HepG2 (cell line): Measurements from ENCODE around the gene GARIN5A. TPM values are rescaled to one million over a fixed set of nuclear protein-coding genes. Genes with fewer than 3 reads are reported as not detected.

Source experiments
- ATAC-seq: fragments of 200-7000 bp; cut with Tn5 transposase; 3 replicates; pipeline ENCODE4 v1.9.1; 2020; ENCODE audit warnings: mild to moderate bottlenecking, moderate library complexity
- Bru-seq: library from RNA; stranded (reverse); fragments of 400-500 nt; gene quantifications from one replicate; lab custom pipeline; 2021; lab: Mats Ljungman, UMichigan
- BruChase-seq, 2 experiments: library from RNA; stranded (reverse); fragments of 400-500 nt; gene quantifications; one replicate each; lab custom pipeline; 2021; lab: Mats Ljungman, UMichigan
- BruUV-seq: library from RNA; stranded (reverse); fragments of 400-500 nt; replicated peaks from 2 replicates; lab custom pipeline; 2021; lab: Mats Ljungman, UMichigan
- CTCF ChIA-PET: fragments of 300-600 bp; formaldehyde crosslinking; extraction: SDS; loops from one replicate; lab custom pipeline; 2021; ENCODE audit warnings: low total read pairs, inconsistent platforms, low intra/inter-chr PET ratio; lab: Yijun Ruan, JAX
- POLR2A ChIA-PET: fragments of 350-600 bp; sonication (Branson Sonifier 250); formaldehyde crosslinking; loops from one replicate; lab custom pipeline; 2020; ENCODE audit warnings: antibody characterized with exemption, inconsistent platforms; lab: Yijun Ruan, JAX
- DNase-seq: peaks from one replicate; pipeline ENCODE4 v3.0.0-alpha.2; 2015; ENCODE audit warnings: low spot score
- FAIRE-seq: peaks from 3 replicates; lab custom pipeline; 2011; peaks lifted over from hg19 to GRCh38; lab: Jason Lieb, UNC
- H2AFZ ChIP-seq: one replicate; pipeline ENCODE4 v1.6.1; 2011; ENCODE audit warnings: low read length, inconsistent platforms
- H3K27ac ChIP-seq: fragments of 300-600 bp; 3 replicates; pipeline ENCODE4 v1.8.0; 2011; ENCODE audit warnings: mixed run types, mild to moderate bottlenecking, mixed read lengths, low read length, inconsistent platforms; ENCODE audit not compliant: insufficient read depth; ENCODE audit errors: extremely low read length
- H3K27me3 ChIP-seq, 2 experiments: fragments of 200-600 bp in 1 of 2; 2 replicates in 1 of 2; 3 replicates in 1 of 2; pipeline versions ENCODE4 v1.6.0 to v1.8.0; 2011; ENCODE audit warnings: low read length in 2 of 2, mild to moderate bottlenecking in 2 of 2, moderate library complexity in 2 of 2, inconsistent platforms in 1 of 2; ENCODE audit not compliant: insufficient read depth in 2 of 2, control insufficient read depth in 1 of 2
- H3K36me3 ChIP-seq, 2 experiments: fragments of 200-600 bp in 1 of 2; replicated peaks in 1 of 2; 2 replicates in 1 of 2; 3 replicates in 1 of 2; pipeline versions ENCODE4 v1.5.1 to v1.8.0; 2011; ENCODE audit warnings: low read length in 2 of 2, inconsistent platforms in 1 of 2; ENCODE audit not compliant: insufficient read depth in 2 of 2, control insufficient read depth in 1 of 2
- H3K4me1 ChIP-seq: 2 replicates; pipeline ENCODE4 v1.5.1; 2012; ENCODE audit warnings: low read length, inconsistent platforms; ENCODE audit not compliant: insufficient read depth
- H3K4me2 ChIP-seq: 2 replicates; pipeline ENCODE4 v1.6.0; 2011; ENCODE audit warnings: low read depth, low read length, inconsistent platforms
- H3K4me3 ChIP-seq, 3 experiments: fragments of 200-600 bp in 1 of 3; sonication (generic), shearing (Covaris generic) in 1 of 3; replicated peaks in 1 of 3; 2 replicates each; pipeline ENCODE4 v1.5.1; 2011 to 2016; ENCODE audit warnings: low read length in 3 of 3, inconsistent platforms in 2 of 3, low read depth in 2 of 3, mild to moderate bottlenecking in 2 of 3, control low read depth in 1 of 3, mixed read lengths in 1 of 3; ENCODE audit not compliant: insufficient read depth in 1 of 3
- H3K79me2 ChIP-seq: one replicate; pipeline ENCODE4 v1.6.1; 2011; ENCODE audit warnings: low read length, inconsistent platforms; ENCODE audit not compliant: insufficient read depth
- H3K9ac ChIP-seq: 2 replicates; pipeline ENCODE4 v1.6.0; 2011; ENCODE audit warnings: mild to moderate bottlenecking, low read depth, low read length, inconsistent platforms; ENCODE audit not compliant: insufficient read depth
- H3K9me3 ChIP-seq: 2 replicates; pipeline ENCODE4 v1.5.1; 2012; ENCODE audit warnings: mild to moderate bottlenecking, low read length
- H4K20me1 ChIP-seq: 2 replicates; pipeline ENCODE4 v1.6.0; 2011; ENCODE audit warnings: inconsistent platforms, mild to moderate bottlenecking, low read length, moderate library complexity; ENCODE audit not compliant: insufficient read depth
- ATF7 ChIP-seq, 2 experiments: fragments of 450-650 bp in 1 of 2; sonication (generic) in 1 of 2; formaldehyde crosslinking in 1 of 2; IDR thresholded peaks; 2 replicates each; pipeline versions ENCODE4 v1.4.0 to v1.6.1; 2016 to 2020; ENCODE audit warnings: antibody characterized with exemption in 1 of 2, mild to moderate bottlenecking in 1 of 2, missing genetic modification reagents in 1 of 2
- CENPX ChIP-seq: sonication (generic); formaldehyde crosslinking; IDR thresholded peaks from 2 replicates; pipeline ENCODE4 v1.9.0; 2021; ENCODE audit warnings: mild to moderate bottlenecking, missing genetic modification reagents, moderate library complexity
- CREB1 ChIP-seq, 2 experiments: fragments of 450-650 bp in 1 of 2; IDR thresholded peaks; 2 replicates each; pipeline ENCODE4 v1.6.1; 2016 to 2017; ENCODE audit warnings: control low read depth in 1 of 2, mild to moderate bottlenecking in 1 of 2, missing compliant biosample characterization in 1 of 2, missing genetic modification characterization in 1 of 2
- HOXA3 ChIP-seq: sonication (generic); formaldehyde crosslinking; IDR thresholded peaks from 2 replicates; pipeline ENCODE4 v1.5.0; 2020; ENCODE audit warnings: missing genetic modification reagents
- ZBTB21 ChIP-seq: sonication (generic); formaldehyde crosslinking; IDR thresholded peaks from 2 replicates; pipeline ENCODE4 v1.4.0; 2020; ENCODE audit warnings: missing genetic modification reagents
- WGBS: methylation state at CpG from one replicate; pipeline ENCODE4 v1.1.6; 2017; ENCODE audit warnings: low lambda C conversion rate; 5-methylcytosine and 5-hydroxymethylcytosine counted together
- in situ Hi-C: cut with HindIII; loops from 2 replicates; pipeline ENCODE4 v1.10.0; 2017; ENCODE audit warnings: low pct_unique_long_range_greater_than_20kb; ENCODE audit not compliant: extremely low pct_ligation_motif_present
- intact Hi-C: fragments of 100-400 bp; cut with micrococcal nuclease; formaldehyde crosslinking; loops from one replicate; pipeline ENCODE4 v1.10.0; 2022; ENCODE audit not compliant: unreplicated experiment
- long read RNA-seq, 2 experiments: library from RNA in 1 of 2; library from polyadenylated mRNA in 1 of 2; stranded (forward) in 1 of 2; unstranded in 1 of 2; transcript quantifications; one replicate each; pipeline ENCODE4 v2.0.0, GENCODE V29; 2019 to 2022
- polyA minus RNA-seq, 3 experiments: library from RNA; depleted of rRNA, polyadenylated mRNA; stranded (reverse); fragments of >200 nt; gene quantifications; 2 replicates each; pipeline ENCODE4 v1.2.3, GENCODE V29; 2011; ENCODE audit warnings: low replicate concordance in 1 of 3
- polyA plus RNA-seq, 8 experiments: library from polyadenylated mRNA; depleted of rRNA in 3 of 8; stranded (reverse) in 7 of 8; unstranded in 1 of 8; fragments of >200 nt; fragmentation: Illumina TruSeq in 4 of 8; extraction: Trizol in 4 of 8; gene quantifications; 2 replicates each; pipeline versions ENCODE4 v1.2.1 to v1.2.3, GENCODE V29; 2011 to 2016; ENCODE audit warnings: low read depth in 4 of 8, missing spikeins in 1 of 8, mixed read lengths in 1 of 8; ENCODE audit not compliant: insufficient read depth in 1 of 8
- total RNA-seq, 5 experiments: library from RNA; depleted of rRNA; stranded (reverse); fragments of >200 nt; fragmentation: Illumina TruSeq; extraction: Trizol; gene quantifications; 2 replicates each; pipeline ENCODE4 v1.2.3, GENCODE V29; 2016; ENCODE audit warnings: low read depth in 1 of 5
- TF ChIP-seq, protein P1 (sequence below): sonication (generic); formaldehyde crosslinking; IDR thresholded peaks from 2 replicates; pipeline ENCODE4 v1.4.0; 2020; ENCODE audit warnings: missing genetic modification reagents

Gene GARIN5A
- total RNA-seq (2016; rRNA removed; fragmentation: Illumina TruSeq; extraction: Trizol) (not detected in 2 replicates), polyA plus RNA-seq (2011; rRNA removed) (not detected in 2 replicates), polyA minus RNA-seq (2011; rRNA and poly(A)+ RNA removed; ENCODE audit: low replicate concordance) (5.1 TPM in 1 of 2 replicates, not detected in the other), Bru-seq, nascent RNA (not detected), BruChase-seq, experiment 1, labeled RNA remaining after a 6-hour chase (not detected), BruChase-seq, experiment 2, labeled RNA remaining after a 2-hour chase (percentile 8 among the genes with signal in this experiment)
- total RNA-seq (2016; cell fraction: cytosol; rRNA removed; fragmentation: Illumina TruSeq; extraction: Trizol; ENCODE audit: low read depth): not detected in 2 replicates
- total RNA-seq (2016; cell fraction: insoluble cytoplasmic fraction; rRNA removed; fragmentation: Illumina TruSeq; extraction: Trizol): not detected in 2 replicates
- total RNA-seq (2016; cell fraction: membrane; rRNA removed; fragmentation: Illumina TruSeq; extraction: Trizol): not detected in 2 replicates
- total RNA-seq (2016; cell fraction: nucleus; rRNA removed; fragmentation: Illumina TruSeq; extraction: Trizol): not detected in 2 replicates
- not detected in 2 replicates for polyA plus RNA-seq (2011; cell fraction: cytosol; rRNA removed)
- polyA plus RNA-seq (2011; cell fraction: nucleus; rRNA removed): not detected in 2 replicates
- polyA plus RNA-seq (2012): not detected in 2 replicates
- not detected in 2 replicates for polyA plus RNA-seq (2016; cell fraction: cytosol; fragmentation: Illumina TruSeq; extraction: Trizol; ENCODE audit: low read depth)
- not detected in 2 replicates for polyA plus RNA-seq (2016; cell fraction: insoluble cytoplasmic fraction; fragmentation: Illumina TruSeq; extraction: Trizol; ENCODE audit: low read depth)
- polyA plus RNA-seq (2016; cell fraction: membrane; fragmentation: Illumina TruSeq; extraction: Trizol; ENCODE audit: low read depth): not detected in 2 replicates
- polyA plus RNA-seq (2016; cell fraction: nucleus; fragmentation: Illumina TruSeq; extraction: Trizol; ENCODE audit: insufficient read depth, low read depth): not detected in 2 replicates
- not detected in 2 replicates for polyA minus RNA-seq (2011; cell fraction: cytosol; rRNA and poly(A)+ RNA removed)
- polyA minus RNA-seq (2011; cell fraction: nucleus; rRNA and poly(A)+ RNA removed): not detected in 2 replicates
- long read RNA-seq, experiment 1: 0 reads
- long read RNA-seq, experiment 2: 0 reads

DNA sequence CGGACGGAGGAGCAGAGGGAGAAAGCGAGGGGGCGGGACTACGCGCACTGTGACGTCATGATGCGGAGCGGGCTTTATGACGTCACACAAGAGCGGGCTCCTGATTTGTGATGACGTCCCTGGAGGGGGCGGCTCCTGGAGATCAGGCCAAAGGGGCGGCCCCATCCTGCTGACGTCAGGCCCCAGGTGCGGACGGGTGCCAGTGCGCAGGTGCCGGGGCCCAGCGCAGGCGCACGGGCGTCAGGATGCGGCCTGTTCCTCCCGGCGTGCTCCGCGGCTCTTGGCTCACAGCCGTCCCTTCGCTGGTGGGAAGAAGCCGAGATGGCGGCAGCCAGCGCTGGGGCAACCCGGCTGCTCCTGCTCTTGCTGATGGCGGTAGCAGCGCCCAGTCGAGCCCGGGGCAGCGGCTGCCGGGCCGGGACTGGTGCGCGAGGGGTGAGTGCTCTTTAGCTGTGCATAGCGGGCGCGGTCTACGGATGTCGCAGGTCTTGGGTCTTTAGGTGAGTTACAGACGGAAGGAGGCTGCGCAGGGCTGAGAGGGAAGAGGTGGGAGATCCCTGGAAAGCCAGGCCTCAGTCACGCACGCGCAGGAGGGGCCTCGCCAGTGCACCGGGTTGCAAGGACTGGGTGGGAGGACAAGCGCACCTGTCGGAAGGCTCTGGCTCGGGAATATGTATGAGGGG, at the start of gene GARIN5A, which contains the start of gene EMC10:
TSS of gene GARIN5A (minus strand) at position 625 of the 683 bp plus-strand sequence. CDS start at position 165, 460 bp downstream.
TSS of gene EMC10 (plus strand) at position 284 of the 683 bp plus-strand sequence. CDS start at position 322, 38 bp downstream.
- no peak for FAIRE-seq
- H3K4me2 ChIP-seq: no peak within 1 kb of the TSS
- ChIA-PET POLR2A (no interaction called here), CTCF (interaction anchor here (1.4 kb wide), 1 partner anchor 108 kb away, joined by 4 read pairs; no protein-coding TSS in a partner anchor)
- no peak within 1 kb of the TSS for H3K4me3 ChIP-seq
- 61% methylated on average over 27 of the region's 58 CpGs for WGBS
- H4K20me1 ChIP-seq: no peaks in the 10 kb centered on the region
- no peak for ATAC-seq
- no peak within 1 kb of the TSS for H2AFZ ChIP-seq
- intact Hi-C loops: no loop called here
- H3K9me3 ChIP-seq: no peaks in the 10 kb centered on the region
- no peak within 1 kb of the TSS for H3K27ac ChIP-seq
- H3K4me1 ChIP-seq: no peaks in the 10 kb centered on the region
- TF ChIP-seq CENPX (CRISPR knock-in tag): no peak
- TF ChIP-seq, protein P1, sequence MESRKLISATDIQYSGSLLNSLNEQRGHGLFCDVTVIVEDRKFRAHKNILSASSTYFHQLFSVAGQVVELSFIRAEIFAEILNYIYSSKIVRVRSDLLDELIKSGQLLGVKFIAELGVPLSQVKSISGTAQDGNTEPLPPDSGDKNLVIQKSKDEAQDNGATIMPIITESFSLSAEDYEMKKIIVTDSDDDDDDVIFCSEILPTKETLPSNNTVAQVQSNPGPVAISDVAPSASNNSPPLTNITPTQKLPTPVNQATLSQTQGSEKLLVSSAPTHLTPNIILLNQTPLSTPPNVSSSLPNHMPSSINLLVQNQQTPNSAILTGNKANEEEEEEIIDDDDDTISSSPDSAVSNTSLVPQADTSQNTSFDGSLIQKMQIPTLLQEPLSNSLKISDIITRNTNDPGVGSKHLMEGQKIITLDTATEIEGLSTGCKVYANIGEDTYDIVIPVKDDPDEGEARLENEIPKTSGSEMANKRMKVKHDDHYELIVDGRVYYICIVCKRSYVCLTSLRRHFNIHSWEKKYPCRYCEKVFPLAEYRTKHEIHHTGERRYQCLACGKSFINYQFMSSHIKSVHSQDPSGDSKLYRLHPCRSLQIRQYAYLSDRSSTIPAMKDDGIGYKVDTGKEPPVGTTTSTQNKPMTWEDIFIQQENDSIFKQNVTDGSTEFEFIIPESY (CRISPR knock-in tag): peak; percentile 11; the same call in 1 of the 2 replicates
- TF ChIP-seq ZBTB21 (CRISPR knock-in tag): peak; percentile 67; the same call in 1 of the 2 replicates
- TF ChIP-seq ATF7 (IDR thresholded peaks at IDR 0.05): peak; percentile 90
- TF ChIP-seq ATF7 (CRISPR knock-in tag; IDR thresholded peaks at IDR 0.05): no peak
- TF ChIP-seq HOXA3 (CRISPR knock-in tag): peak; percentile 18; the same call in 1 of the 2 replicates
- TF ChIP-seq CREB1 (IDR thresholded peaks at IDR 0.05): peak; percentile 97
- TF ChIP-seq CREB1 (CRISPR knock-in tag; IDR thresholded peaks at IDR 0.05): no peak
- TF ChIP-seq, all 625 proteins: peak for 5
- H3K27me3 ChIP-seq: peaks cover 3 to 4% of the 10 kb centered on the region in 2 experiments; a peak in 3 of 5 replicates
- H3K36me3 ChIP-seq: no peaks in the 10 kb centered on the region
- H3K79me2 ChIP-seq: no peaks in the 10 kb centered on the region
- in situ Hi-C loops: no loop called here
- no peak for DNase-seq
- BruUV-seq: no TSS peak
- no peak within 1 kb of the TSS for H3K9ac ChIP-seq
